Head of caudate nucleus (tissue), 42 donors: ENCODE results near the gene WDR83.
"Not testable (repeated sequence)": the region's sequence is repeated elsewhere in the genome, so short reads cannot be mapped to it uniquely, and the experiment has no call there.

Source experiments
- DNase-seq, 42 donors: peaks; one replicate each; pipeline versions ENCODE4 v3.0.0 to v3.0.0-alpha.2; 2020 to 2021; ENCODE audit warnings: mixed read lengths in 7 of 42
- intact Hi-C: fragments of 100-400 bp; cut with DNase I; formaldehyde crosslinking; loops from one replicate; pipeline ENCODE4 v1.15.0; 2022

WDR83 gene

GRCh38 chr19:12666265-12667048, at the start of gene WDR83, which contains the start of gene MAN2B1:
Gene WDR83, plus strand, starts transcription at chr19:12666807. Its CDS starts 2,984 bp downstream, at chr19:12669791.
Gene MAN2B1, minus strand, starts transcription at chr19:12666742. Its CDS starts 41 bp downstream, at chr19:12666701.
- intact Hi-C loops = loop anchor here (10.0 kb wide), 1 partner anchor 102 kb away; no protein-coding TSS in a partner anchor
- peak; percentile 15 to 88 (median 76) for DNase-seq

- no peak for DNase-seq
- intact Hi-C loops = no loop called here
Observed at GRCh38 chr19:12617646-12618045, 49.0 kb upstream of the WDR83 start.

GRCh38 chr19:12621253-12622024, 45.2 kb upstream of the WDR83 start:
- intact Hi-C loops, DNase-seq: not testable (repeated sequence)

- intact Hi-C loops = no loop called here
- DNase-seq = no peak
Observed at GRCh38 chr19:12623361-12624031, 43.1 kb upstream of the WDR83 start.

- no peak for DNase-seq
- intact Hi-C loops = no loop called here
Observed at GRCh38 chr19:12626958-12627357, 39.6 kb upstream of the WDR83 start.

- DNase-seq = no peak
- intact Hi-C loops = no loop called here
Observed at GRCh38 chr19:12628040-12629022, 38.3 kb upstream of the WDR83 start.

GRCh38 chr19:12629215-12629614, 37.4 kb upstream of the WDR83 start:
- no peak for DNase-seq
- intact Hi-C loops = no loop called here

- intact Hi-C loops = no loop called here
- DNase-seq = no peak
Observed at GRCh38 chr19:12636631-12637030, 30.0 kb upstream of the WDR83 start.

GRCh38 chr19:12638611-12639182, 27.9 kb upstream of the WDR83 start:
- DNase-seq = no peak
- intact Hi-C loops = no loop called here

GRCh38 chr19:12639901-12640613, 26.6 kb upstream of the WDR83 start:
- peak; percentile 65 to 92 (median 81) for DNase-seq
- intact Hi-C loops = no loop called here

- intact Hi-C loops = no loop called here
Observed at GRCh38 chr19:12641456-12641855, 25.2 kb upstream of the WDR83 start.

GRCh38 chr19:12642506-12642905, 24.1 kb upstream of the WDR83 start:
- intact Hi-C loops = no loop called here
- DNase-seq = no peak

More at GRCh38 chr19:12641456-12641855, 25.2 kb upstream of the WDR83 start:
- DNase-seq = no peak

- DNase-seq, intact Hi-C loops: not testable (repeated sequence)
Observed at GRCh38 chr19:12643716-12644115, 22.9 kb upstream of the WDR83 start.

GRCh38 chr19:12646551-12646950, 20.1 kb upstream of the WDR83 start:
- DNase-seq = no peak
- intact Hi-C loops = no loop called here

- intact Hi-C loops = no loop called here
- DNase-seq = no peak
Observed at GRCh38 chr19:12647047-12647446, 19.6 kb upstream of the WDR83 start.

- intact Hi-C loops = no loop called here
- DNase-seq = peak in 36 of 42 donors; percentile 24 to 76 (median 58)
Observed at GRCh38 chr19:12647490-12648071, 19.0 kb upstream of the WDR83 start.

- intact Hi-C loops = no loop called here
- peak in 1 of 42 donors; percentile 52 for DNase-seq
Observed at GRCh38 chr19:12648088-12648487, 18.5 kb upstream of the WDR83 start.
